Germinal center (tissue), 1 donor: ENCODE data around the gene BMP7.

Experiments
- DNase-seq: peaks from one replicate; pipeline ENCODE4 v3.0.0; 2012; ENCODE audit warnings: mixed read lengths, low spot score

The BMP7 gene

DNA sequence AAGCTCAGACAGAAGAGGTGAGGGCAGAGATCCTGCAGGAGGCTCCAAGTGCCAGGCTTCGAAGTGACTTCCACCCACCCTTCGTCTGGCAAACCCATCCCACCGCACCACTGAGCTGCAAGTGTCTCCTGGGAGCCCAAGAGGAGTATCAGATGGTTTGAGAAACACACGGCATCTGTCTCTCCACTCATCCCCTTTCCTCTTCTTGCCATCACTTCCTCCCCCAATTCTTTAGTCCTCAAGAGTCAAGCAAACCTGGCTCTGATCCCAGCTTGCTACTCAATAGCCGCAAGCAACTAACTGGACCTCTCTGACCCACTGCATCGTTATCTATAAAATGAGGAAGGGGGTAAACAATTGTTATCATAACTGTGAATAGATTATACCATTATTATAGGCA, 142.1 kb downstream of the BMP7 start:
- no peak for DNase-seq

GRCh38 chr20:57123504-57123903, 142.9 kb downstream of the BMP7 start:
- DNase-seq: no peak

DNA sequence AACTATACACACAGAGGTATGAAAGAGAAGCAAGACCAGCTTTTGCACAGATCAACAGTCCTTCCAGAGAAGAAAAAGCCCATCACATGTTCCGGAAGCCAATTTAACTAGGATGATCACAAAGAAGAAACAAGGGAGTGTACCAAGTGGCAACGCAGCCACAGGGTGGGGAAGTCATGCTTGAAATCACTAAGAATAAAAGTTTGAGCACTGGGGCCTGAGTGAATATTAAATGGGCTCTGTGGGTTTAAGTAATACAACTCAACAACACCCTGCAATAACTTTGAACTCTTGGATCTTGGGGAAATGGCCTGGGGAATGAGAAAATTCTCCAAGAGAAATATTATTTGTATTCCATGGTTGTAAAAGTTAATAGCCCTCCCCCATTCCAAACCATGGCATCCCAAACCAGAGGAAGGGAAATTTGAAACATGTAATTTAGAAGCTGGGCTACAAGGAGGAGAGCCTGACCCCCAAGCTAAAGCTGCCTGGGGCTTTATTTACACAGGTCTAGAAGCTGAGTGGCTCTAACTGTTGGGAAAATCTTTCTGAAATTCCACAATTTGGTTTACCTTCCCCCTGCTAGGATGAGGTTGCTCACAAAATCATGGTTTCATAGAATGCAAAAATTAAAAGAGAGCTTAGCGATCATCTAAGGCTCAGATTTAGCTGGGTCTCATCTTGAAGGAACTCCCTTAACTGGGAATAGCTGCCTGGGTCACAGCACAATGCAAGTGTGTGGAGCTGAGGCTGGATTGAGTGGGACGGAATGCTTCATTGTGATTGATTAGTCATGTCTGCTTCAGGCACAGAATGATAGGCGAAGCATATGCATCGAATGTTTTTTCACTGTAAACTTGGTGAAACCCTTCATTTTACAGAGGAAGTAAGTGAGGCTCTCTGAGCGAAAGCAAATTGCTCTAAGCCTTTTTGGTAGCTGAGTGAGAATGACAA, 143.6 kb downstream of the BMP7 start:
- no peak for DNase-seq

GRCh38 chr20:57118964-57119363, 147.5 kb downstream of the BMP7 start:
- no peak for DNase-seq
